SK-N-SH (cell line): ENCODE data around the gene AUTS2.

Experiments used
- CTCF ChIP-seq: fragments of 200-600 bp; sonication (generic); IDR thresholded peaks from 2 replicates; pipeline ENCODE4 v1.6.1; 2017; ENCODE audit warnings: antibody characterized with exemption, mild to moderate bottlenecking, moderate library complexity
- EP300 ChIP-seq, 2 experiments: IDR thresholded peaks; 2 replicates each; pipeline versions ENCODE4 v1.4.0 to v1.6.1; 2012; ENCODE audit warnings: borderline replicate concordance in 1 of 2, low read depth in 1 of 2, low read length in 1 of 2
- EZH2phosphoT487 ChIP-seq: fragments of 200-600 bp; sonication (generic); IDR thresholded peaks from 2 replicates; pipeline ENCODE4 v1.6.1; 2017; ENCODE audit warnings: low read depth, mixed run types, mild to moderate bottlenecking, antibody characterized with exemption, moderate library complexity, borderline replicate concordance
- GABPA ChIP-seq: IDR thresholded peaks from 2 replicates; pipeline ENCODE4 v1.4.0; 2012; ENCODE audit warnings: low read depth, mild to moderate bottlenecking
- JUND ChIP-seq: IDR thresholded peaks from 2 replicates; pipeline ENCODE4 v1.4.0; 2012
- POLR2AphosphoS5 ChIP-seq: IDR thresholded peaks from 2 replicates; pipeline ENCODE4 v1.6.1; 2012; ENCODE audit warnings: low read depth, low read length
- RAD21 ChIP-seq: IDR thresholded peaks from 2 replicates; pipeline ENCODE4 v1.6.1; 2012; ENCODE audit warnings: mild to moderate bottlenecking, low read length
- RFX5 ChIP-seq: IDR thresholded peaks from 2 replicates; pipeline ENCODE4 v1.6.1; 2012; ENCODE audit warnings: mild to moderate bottlenecking, improper control_type of control experiment, low read length
- SIN3A ChIP-seq: IDR thresholded peaks from 2 replicates; pipeline ENCODE4 v1.6.1; 2012; ENCODE audit warnings: low read depth, mild to moderate bottlenecking, low read length, moderate library complexity, borderline replicate concordance
- SMC3 ChIP-seq: IDR thresholded peaks from 2 replicates; pipeline ENCODE4 v1.6.1; 2012; ENCODE audit warnings: low read depth, low read length, improper control_type of control experiment
- YY1 ChIP-seq: IDR thresholded peaks from 2 replicates; pipeline ENCODE4 v1.4.0; 2012; ENCODE audit warnings: low read depth, mild to moderate bottlenecking
- TF ChIP-seq, protein P1 (sequence below): IDR thresholded peaks from 2 replicates; pipeline ENCODE4 v1.6.1; 2012; ENCODE audit warnings: mild to moderate bottlenecking, low read depth, low read length, moderate library complexity
- TF ChIP-seq, protein P2 (sequence below): IDR thresholded peaks from 2 replicates; pipeline ENCODE4 v1.4.0; 2012; ENCODE audit warnings: low read depth

DNA sequence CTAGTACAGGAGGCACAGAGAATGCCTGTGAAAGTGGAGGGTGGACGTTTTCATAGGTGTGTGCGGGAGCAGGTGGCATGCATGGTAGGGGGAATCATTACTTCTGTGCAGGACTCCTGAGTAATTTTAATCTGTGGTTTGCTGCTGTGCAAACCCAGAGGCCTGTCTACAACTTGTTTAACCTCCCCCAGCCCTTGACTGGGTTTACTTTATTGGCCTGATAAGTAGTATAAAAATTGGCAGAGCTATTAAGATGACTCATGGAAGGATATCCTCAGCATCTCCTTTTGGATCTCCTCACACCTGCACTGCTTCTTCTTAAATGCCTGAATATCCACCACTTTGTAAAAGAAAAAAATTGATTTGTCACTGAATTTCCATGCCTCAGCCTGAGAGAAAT is 104.8 kb downstream of the AUTS2 start:
- TF ChIP-seq, protein P1, sequence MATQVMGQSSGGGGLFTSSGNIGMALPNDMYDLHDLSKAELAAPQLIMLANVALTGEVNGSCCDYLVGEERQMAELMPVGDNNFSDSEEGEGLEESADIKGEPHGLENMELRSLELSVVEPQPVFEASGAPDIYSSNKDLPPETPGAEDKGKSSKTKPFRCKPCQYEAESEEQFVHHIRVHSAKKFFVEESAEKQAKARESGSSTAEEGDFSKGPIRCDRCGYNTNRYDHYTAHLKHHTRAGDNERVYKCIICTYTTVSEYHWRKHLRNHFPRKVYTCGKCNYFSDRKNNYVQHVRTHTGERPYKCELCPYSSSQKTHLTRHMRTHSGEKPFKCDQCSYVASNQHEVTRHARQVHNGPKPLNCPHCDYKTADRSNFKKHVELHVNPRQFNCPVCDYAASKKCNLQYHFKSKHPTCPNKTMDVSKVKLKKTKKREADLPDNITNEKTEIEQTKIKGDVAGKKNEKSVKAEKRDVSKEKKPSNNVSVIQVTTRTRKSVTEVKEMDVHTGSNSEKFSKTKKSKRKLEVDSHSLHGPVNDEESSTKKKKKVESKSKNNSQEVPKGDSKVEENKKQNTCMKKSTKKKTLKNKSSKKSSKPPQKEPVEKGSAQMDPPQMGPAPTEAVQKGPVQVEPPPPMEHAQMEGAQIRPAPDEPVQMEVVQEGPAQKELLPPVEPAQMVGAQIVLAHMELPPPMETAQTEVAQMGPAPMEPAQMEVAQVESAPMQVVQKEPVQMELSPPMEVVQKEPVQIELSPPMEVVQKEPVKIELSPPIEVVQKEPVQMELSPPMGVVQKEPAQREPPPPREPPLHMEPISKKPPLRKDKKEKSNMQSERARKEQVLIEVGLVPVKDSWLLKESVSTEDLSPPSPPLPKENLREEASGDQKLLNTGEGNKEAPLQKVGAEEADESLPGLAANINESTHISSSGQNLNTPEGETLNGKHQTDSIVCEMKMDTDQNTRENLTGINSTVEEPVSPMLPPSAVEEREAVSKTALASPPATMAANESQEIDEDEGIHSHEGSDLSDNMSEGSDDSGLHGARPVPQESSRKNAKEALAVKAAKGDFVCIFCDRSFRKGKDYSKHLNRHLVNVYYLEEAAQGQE = no peak
- TF ChIP-seq, protein P2, sequence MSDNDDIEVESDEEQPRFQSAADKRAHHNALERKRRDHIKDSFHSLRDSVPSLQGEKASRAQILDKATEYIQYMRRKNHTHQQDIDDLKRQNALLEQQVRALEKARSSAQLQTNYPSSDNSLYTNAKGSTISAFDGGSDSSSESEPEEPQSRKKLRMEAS = no peak
- TF ChIP-seq CTCF = no peak
- no peak for TF ChIP-seq EZH2phosphoT487
- no peak for TF ChIP-seq RFX5
- TF ChIP-seq POLR2AphosphoS5 = no peak
- TF ChIP-seq JUND = peak; percentile 62; the same call in 1 of the 2 replicates
- TF ChIP-seq EP300 (IDR thresholded peaks at IDR 0.05; ENCODE audit: borderline replicate concordance in 1 of 2, low read depth in 1 of 2, low read length in 1 of 2) = no peak
- TF ChIP-seq GABPA = no peak
- no peak for TF ChIP-seq SMC3
- TF ChIP-seq SIN3A = no peak
- no peak for TF ChIP-seq RAD21
- no peak for TF ChIP-seq YY1
